ENCODE measurements around the gene INCENP.

The INCENP gene

DNA sequence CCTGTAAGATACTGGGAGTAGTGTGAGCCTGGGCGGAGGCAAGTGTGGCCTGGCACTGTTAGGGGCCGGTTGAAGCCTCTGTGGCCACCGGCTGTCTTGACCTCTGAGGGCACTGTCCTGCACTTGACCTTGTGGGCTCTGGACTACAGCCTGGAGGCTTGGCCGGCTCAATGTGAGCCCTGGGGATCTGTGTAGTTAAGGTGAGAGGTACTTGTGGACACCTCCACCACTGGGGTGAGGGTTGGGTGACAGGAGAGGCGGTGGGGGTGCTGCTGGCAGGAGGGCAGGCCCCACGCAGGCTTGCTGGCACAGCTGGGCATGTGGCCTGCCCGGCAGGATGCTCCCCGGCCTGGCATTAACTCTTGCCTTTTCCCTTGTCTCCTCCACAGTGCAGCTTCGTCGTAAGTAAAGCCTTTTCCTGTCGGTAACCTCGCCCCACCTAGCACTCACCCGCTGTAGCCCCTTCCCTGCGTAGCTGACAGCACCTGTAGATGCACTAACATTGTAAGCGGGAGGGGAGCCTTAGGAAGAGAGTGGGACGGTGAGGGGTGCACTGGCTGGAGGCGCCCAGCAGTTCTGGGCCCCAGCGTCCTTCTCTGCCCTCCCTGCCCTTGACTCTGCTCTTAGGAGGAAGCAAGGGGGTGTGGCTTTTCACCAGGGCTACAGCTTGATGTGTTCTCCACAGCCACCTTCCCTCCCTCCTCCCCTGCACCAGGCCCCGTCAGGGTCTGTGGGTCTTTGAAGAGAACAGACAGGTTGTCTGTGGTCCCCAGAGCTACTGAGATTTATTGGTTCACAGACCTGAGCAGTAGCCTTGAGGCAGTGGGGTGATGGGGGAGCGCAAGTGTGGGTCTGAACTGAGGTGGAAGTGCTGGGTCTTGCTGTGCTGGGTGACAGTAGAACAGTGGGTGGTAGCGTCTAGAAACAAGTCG is 17.6 kb downstream of the INCENP start:
- DNase-seq (ENCODE audit: low read depth in 3 of 3) = no peak

GRCh38 chr11:62142043-62142375 is 18.2 kb downstream of the INCENP start:
- no peak for DNase-seq (ENCODE audit: low read depth in 3 of 3)

DNA sequence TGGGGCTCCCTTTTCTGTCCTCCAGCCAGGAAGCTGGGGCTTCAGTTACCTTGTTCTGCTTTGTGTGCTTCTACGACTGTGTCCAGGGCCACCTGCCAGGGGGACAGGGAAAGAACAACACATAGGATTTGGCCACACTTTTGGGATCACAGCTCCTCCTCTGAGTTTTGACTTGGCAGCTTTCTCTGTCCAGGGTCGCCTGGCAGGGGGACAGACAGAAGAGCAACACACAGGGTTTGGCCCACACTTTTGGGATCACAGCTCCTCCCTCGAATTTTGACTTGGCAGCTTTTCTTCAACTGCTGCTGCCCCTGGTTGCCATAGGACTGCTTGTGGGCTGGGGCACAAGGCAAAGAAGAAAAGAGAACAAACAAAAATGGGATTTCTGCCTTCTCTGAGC is 19.1 kb downstream of the INCENP start:
- no peak for DNase-seq (ENCODE audit: low read depth in 3 of 3)

- no peak for DNase-seq (ENCODE audit: low read depth in 3 of 3)
These were observed 19.9 kb downstream of the INCENP start for GRCh38 chr11:62143727-62144126.

- DNase-seq (ENCODE audit: low read depth in 3 of 3) = no peak
These were observed 20.9 kb downstream of the INCENP start for GRCh38 chr11:62144641-62145255.

DNA sequence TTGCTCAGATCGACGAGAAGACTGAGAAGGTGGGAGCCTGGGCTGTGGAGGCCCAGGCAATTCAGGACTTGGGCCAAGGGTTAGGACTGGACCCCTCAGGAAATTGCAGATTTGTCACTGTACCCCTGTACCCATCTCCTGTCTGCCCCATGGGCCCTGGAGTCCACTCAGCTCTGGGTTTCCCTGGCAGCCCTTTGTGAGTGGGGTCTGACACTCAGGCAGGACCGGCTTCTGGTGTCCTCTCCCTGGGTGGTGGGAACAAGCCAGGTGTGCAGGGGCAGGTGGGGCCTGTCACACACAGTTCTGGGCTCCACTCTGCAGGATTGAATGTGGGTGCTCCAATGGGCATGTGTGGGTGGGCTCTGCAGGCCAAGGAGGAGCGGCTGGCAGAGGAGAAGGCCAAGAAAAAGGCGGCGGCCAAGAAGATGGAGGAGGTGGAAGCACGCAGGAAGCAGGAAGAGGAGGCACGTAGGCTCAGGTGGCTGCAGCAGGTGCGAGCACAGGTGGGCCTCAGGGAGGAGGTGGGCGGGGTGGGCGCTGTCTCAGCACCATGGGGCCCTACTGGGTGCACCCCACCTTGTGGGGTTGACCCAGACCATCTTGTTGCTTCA is 21.6 kb downstream of the INCENP start:
- no peak for DNase-seq (ENCODE audit: low read depth in 3 of 3)

DNA sequence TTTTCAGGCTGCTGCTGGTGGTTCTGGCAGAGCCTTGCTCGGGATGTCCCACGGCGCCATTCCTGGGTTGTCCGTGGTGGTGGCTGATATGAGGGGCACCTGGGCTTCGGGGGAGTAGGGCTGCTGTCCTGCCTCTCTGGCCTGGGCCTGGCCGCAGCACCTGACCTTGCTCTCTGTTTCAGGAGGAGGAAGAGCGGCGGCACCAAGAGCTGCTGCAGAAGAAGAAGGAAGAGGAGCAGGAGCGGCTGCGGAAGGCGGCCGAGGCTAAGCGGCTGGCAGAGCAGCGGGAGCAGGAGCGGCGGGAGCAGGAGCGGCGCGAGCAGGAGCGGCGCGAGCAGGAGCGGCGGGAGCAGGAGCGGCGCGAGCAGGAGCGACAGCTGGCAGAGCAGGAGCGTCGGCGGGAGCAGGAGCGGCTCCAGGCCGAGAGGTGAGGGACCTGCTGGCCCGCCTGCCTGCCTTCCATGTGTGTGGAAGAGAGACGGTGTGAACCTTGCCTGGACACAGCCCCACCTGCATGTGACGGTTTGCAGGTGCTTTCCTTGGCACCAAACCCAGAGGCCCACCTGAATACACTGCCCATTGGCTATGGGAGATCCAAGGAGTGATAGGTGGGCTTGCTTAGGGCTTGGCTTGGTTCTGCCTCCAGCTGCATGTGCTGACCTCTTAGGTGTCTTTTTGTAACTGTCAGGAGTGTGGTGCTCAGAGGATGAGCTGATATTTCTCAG is 22.8 kb downstream of the INCENP start:
- no peak for DNase-seq (ENCODE audit: low read depth in 3 of 3)

DNA sequence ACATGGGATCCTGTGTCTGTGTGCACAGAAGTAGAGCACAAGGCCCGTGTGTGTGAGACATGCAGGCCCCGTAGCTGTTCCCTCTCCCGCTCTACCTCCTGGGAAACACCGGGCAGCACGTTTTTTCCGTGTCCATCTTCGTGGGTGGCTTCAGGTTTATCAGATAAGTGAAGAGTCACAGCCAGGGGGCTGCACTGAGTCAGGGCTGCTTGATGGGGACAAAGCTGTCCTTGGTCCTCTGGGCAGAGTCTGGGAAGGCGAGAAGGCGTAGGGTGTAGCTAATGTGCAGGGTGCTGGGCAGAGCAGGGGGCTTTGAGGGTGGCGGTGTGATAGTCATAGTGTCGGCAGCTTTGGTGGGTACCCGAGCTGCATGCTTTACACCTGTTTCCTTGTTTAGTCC is 23.7 kb downstream of the INCENP start:
- no peak for DNase-seq (ENCODE audit: low read depth in 3 of 3)

GRCh38 chr11:62148271-62148980 is 24.6 kb downstream of the INCENP start:
- no peak for DNase-seq (ENCODE audit: low read depth in 3 of 3)

GRCh38 chr11:62149986-62150886 is 26.4 kb downstream of the INCENP start:
- no peak for DNase-seq (ENCODE audit: low read depth in 3 of 3)

- no peak for DNase-seq (ENCODE audit: low read depth in 3 of 3)
These were observed 27.3 kb downstream of the INCENP start for GRCh38 chr11:62150887-62151736.

GRCh38 chr11:62151737-62152102 is 27.9 kb downstream of the INCENP start:
- DNase-seq (ENCODE audit: low read depth in 3 of 3) = no peak

- no peak for DNase-seq (ENCODE audit: low read depth in 3 of 3)
These were observed 28.7 kb downstream of the INCENP start for GRCh38 chr11:62152245-62153086.

DNA sequence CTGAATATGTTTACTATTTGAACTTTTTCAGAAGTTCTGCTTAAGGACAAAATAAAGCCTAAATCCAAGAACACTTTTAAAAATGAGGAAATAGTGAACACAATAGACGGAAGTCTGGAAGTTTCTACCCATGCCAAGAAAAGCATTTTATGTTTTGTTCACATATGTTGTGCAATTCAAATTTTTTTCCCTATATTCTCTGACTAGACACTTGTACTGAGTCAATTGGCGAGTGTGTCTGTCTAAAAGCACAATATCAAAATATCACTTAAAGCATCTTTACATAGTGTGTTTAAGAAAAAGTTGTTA is 29.2 kb downstream of the INCENP start:
- DNase-seq (ENCODE audit: low read depth in 3 of 3) = no peak

DNA sequence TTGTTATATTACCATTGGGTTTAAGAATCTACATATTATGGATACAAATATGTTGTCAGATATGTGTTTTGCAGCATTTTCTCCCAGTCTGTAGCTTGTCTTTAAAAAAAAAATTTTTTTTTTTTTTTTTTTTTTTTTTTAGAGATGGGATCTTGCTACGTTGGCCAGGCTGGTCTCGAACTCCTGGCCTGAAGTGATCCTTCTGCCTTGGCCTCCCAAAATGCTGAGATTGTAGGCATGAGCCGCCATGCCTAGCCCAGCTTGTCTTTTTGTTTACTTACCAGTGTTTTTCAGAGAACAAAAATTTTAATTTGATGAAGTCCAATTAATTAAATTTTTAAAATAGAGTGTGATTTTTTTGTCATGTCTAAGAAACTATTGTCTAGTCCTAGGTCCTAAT is 29.8 kb downstream of the INCENP start:
- DNase-seq (ENCODE audit: low read depth in 3 of 3) = no peak

GRCh38 chr11:62157603-62158002 is 33.8 kb downstream of the INCENP start:
- DNase-seq (ENCODE audit: low read depth in 3 of 3) = no peak

- DNase-seq (ENCODE audit: low read depth in 3 of 3) = no peak
These were observed 42.6 kb downstream of the INCENP start for GRCh38 chr11:62166371-62166770.

DNA sequence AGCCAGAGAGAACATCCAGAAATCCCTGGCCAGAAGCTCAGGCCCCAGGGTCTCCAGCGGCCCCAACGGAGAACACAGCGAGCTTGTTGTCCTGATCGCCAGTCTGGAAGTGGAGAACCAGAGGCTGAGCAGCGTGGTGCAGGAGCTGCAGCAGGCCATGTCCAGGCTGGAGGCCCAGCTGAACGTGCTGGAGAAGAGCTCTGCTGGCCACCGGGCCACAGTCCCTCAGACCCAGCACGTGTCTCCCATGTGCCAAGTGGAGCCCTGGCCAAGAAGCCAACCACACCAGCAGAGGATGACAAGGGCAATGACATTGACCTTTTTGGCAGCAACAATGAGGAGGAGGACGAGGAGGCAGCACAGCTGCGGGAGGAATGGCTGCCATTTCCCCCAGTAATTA is 45.6 kb downstream of the INCENP start:
- no peak for DNase-seq (ENCODE audit: low read depth in 3 of 3)

DNA sequence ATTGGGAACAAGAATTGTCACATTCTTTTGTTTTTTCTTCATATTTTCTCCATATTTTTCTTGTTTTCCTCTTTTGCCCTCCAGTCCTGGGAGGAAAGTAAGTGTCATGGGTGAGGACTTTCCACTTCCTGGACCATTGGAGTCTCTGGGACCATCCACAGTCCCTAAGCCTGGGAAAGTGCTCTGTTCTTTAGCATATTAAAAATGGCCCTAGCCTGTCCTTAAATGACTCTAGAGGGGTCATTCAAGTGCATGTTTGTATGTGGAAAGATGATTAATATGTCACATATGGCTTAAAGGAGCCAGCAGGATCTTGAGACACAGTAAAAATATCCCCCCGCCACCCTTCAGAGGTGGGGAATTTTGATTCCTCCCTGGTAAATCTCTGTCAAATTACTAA is 46.1 kb downstream of the INCENP start:
- DNase-seq (ENCODE audit: low read depth in 3 of 3) = no peak

Measured in stimulated activated CD4-positive, alpha-beta T cell treated with anti-CD3 and anti-CD28 coated beads, TNF-alpha, amount 100 ng/mL, for 48 hours (primary cell).